ENCODE measurements around the gene PANK4.

GRCh38 chr1:2516124-2516523 lies 10.3 kb downstream of the PANK4 start:
- TF ChIP-seq CTCF (IDR thresholded peaks at IDR 0.05) (no peak), POLR2AphosphoS5 (IDR thresholded peaks at IDR 0.05) (no peak)

Data from esophagus muscularis mucosa (tissue), 3 donors.